ENCODE measurements around the gene ZNF804B. TPM values are rescaled to one million over a fixed set of nuclear protein-coding genes. Genes with fewer than 3 reads are reported as not detected.

Gene ZNF804B
- total RNA-seq, 1 experiment from 2014 or later = not detected

- Histone ChIP-seq H4K5ac (ENCODE audit: insufficient read length, low read depth, low read length) (no peak overlapping the region), H4K91ac (ENCODE audit: insufficient read length, low read depth, low read length) (no peak overlapping the region), H3K9ac (ENCODE audit: extremely low read depth, insufficient read length, low read length) (no peak overlapping the region), H3K79me1 (ENCODE audit: insufficient read depth, low read depth, low read length, poor library complexity, severe bottlenecking) (no peaks in the 10 kb centered on the region), H3K4me1 (ENCODE audit: insufficient read depth, low read length) (no peaks in the 10 kb centered on the region), H3K14ac (ENCODE audit: insufficient read depth, low read length) (no peak overlapping the region), H2BK20ac (ENCODE audit: low read depth, low read length, poor library complexity, severe bottlenecking) (no peak overlapping the region), H3K4me2 (ENCODE audit: insufficient read depth, insufficient read length, low read length) (no peak overlapping the region), H4K8ac (replicated peaks; ENCODE audit: insufficient read length, low read depth, low read length) (no peak overlapping the region), H3K9me3 (ENCODE audit: control insufficient read depth, low read depth, low read length) (no peaks in the 10 kb centered on the region), H3K56ac (ENCODE audit: insufficient read length, low read depth, low read length) (no peak overlapping the region), H2AK5ac (ENCODE audit: insufficient read length, low read length) (no peak overlapping the region), H4K20me1 (ENCODE audit: control insufficient read depth, insufficient read depth, insufficient read length) (no peaks in the 10 kb centered on the region), H2BK120ac (ENCODE audit: low read depth, low read length, poor library complexity, severe bottlenecking) (no peak overlapping the region), H3T11ph (ENCODE audit: low read length) (no peak overlapping the region), H2AFZ (ENCODE audit: low read length) (no peak overlapping the region), H2BK12ac (ENCODE audit: insufficient read length, low read depth, low read length) (no peak overlapping the region), H3K27me3 (ENCODE audit: insufficient read depth, low read length) (no peaks in the 10 kb centered on the region), H3K4ac (ENCODE audit: low read depth, low read length) (no peak overlapping the region), H3K23ac (ENCODE audit: insufficient read length, low read depth, low read length) (no peak overlapping the region), H2BK15ac (ENCODE audit: low read depth, low read length) (no peak overlapping the region), H2BK5ac (ENCODE audit: insufficient read length, low read length) (no peak overlapping the region), H3K79me2 (ENCODE audit: insufficient read depth, low read length) (no peaks in the 10 kb centered on the region), H3K18ac (ENCODE audit: insufficient read length, low read depth, low read length) (no peak overlapping the region), H3K23me2 (ENCODE audit: insufficient read length, low read depth, low read length, poor library complexity, severe bottlenecking) (no peaks in the 10 kb centered on the region), H3K27ac (ENCODE audit: insufficient read length, low read depth, low read length) (no peak overlapping the region)
- Mint-ChIP-seq H3K4me1 (no peaks in the 10 kb centered on the region), H3K27me3 (ENCODE audit: low read depth) (no peaks in the 10 kb centered on the region; the same call in 1 of the 2 replicates), H3K4me3 (no peak overlapping the region), H3K9me3 (no peaks in the 10 kb centered on the region), H3K27ac (no peak overlapping the region), H3K36me3 (ENCODE audit: insufficient read depth in 1 of 3, low read depth in 3 of 3) (no peaks in the 10 kb centered on the region)
- no peak for DNase-seq
- TF ChIP-seq, protein P1, sequence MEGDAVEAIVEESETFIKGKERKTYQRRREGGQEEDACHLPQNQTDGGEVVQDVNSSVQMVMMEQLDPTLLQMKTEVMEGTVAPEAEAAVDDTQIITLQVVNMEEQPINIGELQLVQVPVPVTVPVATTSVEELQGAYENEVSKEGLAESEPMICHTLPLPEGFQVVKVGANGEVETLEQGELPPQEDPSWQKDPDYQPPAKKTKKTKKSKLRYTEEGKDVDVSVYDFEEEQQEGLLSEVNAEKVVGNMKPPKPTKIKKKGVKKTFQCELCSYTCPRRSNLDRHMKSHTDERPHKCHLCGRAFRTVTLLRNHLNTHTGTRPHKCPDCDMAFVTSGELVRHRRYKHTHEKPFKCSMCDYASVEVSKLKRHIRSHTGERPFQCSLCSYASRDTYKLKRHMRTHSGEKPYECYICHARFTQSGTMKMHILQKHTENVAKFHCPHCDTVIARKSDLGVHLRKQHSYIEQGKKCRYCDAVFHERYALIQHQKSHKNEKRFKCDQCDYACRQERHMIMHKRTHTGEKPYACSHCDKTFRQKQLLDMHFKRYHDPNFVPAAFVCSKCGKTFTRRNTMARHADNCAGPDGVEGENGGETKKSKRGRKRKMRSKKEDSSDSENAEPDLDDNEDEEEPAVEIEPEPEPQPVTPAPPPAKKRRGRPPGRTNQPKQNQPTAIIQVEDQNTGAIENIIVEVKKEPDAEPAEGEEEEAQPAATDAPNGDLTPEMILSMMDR (conservative IDR thresholded peaks at IDR 0.05) = peak; percentile 73
- no CpG with 5 or more reads among the region's 2 CpGs for WGBS (ENCODE audit: extremely low coverage, insufficient read length, low lambda C conversion rate)
Measured at GRCh38 chr7:88789480-88790064, 30.1 kb downstream of the ZNF804B start.

Measured in H9 (cell line).